SIG-M5 treated with dmso at 0.1 percent for 504 hours (cell line): ENCODE data around the gene STAT5B.
A peak's percentile ranks its signal among the peaks of the same experiment; 100 is the strongest.
"Not testable (repeated sequence)": the region's sequence is repeated elsewhere in the genome, so short reads cannot be mapped to it uniquely, and the experiment has no call there.

Experiments used
- DNase-seq: peaks from one replicate; lab custom pipeline; 2025; ENCODE audit not compliant: unreplicated experiment; lab: John Stamatoyannopoulos, UW

STAT5B gene

DNA sequence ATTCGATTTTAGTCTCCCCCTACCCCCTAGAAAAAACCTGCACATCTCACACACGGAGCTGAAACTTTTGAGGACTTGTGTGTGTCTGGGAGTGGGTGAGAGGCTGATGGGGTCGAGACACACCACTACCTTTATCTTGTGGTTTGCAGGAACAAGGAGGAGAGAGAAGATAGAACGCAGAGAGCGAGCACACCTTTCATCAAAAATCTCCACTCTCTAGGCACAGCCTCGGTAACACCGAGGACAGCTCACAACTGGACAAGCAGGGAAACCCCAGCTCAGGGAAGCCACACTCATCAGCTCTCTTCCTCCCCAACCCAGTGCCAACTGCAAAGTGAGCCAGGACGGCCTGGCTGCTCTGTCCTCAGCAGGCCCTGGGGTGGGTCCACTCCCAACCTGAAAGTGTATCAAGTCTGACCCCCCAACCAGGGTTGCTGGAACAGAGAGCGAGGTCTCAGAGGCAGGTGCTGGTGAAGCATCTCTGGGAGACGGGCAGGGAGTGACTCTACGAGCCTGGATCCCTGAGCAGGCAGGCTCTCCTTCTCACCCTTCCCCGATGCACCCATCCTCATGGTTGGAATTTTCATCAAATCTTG, 76.7 kb downstream of the STAT5B start:
- no peak for DNase-seq

DNA sequence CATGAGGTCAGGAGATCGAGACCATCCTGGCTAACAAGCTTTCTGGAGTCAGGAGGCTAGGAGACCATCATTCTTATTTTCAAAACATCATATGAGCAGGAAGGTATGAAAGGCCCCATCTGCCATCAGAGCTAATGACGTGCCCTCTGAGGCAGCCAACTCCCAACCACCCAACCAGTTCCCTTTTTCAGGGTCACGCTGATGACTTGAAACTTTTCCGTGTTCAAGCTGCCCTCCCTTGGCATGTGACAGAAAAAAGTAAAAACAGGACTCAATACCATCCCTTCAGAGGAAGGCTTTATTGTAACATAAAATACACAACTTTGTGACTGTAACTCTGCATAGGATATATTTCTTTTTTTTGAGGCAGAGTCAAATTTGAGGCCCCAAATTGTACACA, 77.3 kb downstream of the STAT5B start:
- DNase-seq, result peak; percentile 74

DNA sequence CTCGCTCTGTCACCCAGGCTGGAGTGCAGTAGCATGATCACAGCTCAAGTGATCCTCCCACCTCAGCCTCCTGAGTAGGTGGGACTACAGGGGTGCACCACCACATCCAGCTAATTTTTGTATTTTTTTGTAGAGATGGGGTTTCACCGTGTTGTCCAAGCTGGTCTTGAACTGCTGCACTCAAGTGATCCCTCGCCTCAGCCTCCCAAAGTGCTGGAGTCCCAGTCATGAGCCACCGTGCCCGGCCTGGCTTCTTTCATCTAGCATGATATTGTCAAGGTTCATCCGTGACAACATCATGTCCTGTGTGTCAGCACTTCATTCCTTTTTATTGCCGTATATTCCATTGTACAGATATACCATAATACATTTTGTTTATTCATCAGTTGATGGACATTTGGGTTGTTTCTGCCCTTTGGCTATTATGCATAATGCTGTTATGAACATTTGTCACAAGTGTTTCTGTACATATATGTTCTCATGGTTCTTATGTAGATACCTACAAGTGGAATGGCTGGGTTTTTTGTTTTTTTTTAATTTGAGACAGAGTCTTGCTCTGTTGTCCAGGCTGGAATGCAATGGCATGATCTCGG, 78.5 kb downstream of the STAT5B start:
- DNase-seq, result no peak

GRCh38 chr17:42193969-42194899, 82.0 kb downstream of the STAT5B start, which contains the start of gene GHDC:
TSS of gene GHDC (minus strand) at chr17:42194494. CDS start at chr17:42193581, 913 bp downstream.
- peak; percentile 89 for DNase-seq

GRCh38 chr17:42193216-42193968, 82.8 kb downstream of the STAT5B start:
- DNase-seq, result no peak

DNA sequence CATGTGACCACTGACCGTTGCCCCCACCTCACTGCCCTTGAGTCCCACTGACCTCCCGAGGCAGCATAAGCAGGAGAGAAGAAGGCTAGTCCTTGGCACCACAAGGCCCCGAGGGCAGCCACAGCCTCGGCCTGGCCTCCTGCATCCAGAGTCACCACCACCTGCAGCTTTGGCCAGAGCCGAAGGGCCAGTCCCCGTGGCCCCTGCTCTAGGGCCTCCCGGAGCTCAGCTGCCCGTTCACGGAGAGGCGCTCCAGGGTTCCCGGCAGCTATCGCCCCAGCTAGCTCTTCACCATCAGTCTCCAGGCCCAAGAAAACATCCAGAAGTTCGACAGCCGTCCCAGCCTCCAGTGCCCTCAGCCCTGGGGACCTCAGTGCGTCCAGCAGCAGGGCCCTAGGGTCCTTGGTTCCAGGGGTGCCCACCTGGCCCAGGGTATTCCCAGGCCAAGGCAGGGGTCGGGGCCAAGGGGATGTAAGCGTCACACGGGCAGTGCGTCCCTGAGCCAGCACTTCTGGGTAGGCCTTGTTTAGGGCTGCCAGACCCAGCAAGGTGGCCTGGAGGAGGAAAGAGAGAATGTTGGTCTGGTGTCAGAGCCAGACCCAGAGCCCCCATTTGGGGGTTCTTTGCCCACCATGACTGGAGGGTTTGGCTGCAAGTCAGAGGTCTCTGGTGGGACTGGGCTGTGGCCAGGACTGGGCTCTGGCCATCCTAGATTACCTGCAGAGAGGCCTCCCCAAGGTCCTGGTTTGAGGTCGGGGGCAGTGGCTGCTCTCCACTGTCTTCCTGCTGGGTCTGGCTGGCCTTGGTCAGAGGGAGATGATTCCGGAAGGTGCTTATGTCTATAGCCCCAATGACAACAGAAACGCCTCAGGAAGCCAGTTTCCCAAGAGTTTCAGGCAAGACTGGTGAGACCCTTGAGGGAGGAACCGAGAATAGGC, 83.7 kb downstream of the STAT5B start:
- no peak for DNase-seq

GRCh38 chr17:42191275-42191608, 84.9 kb downstream of the STAT5B start:
- DNase-seq, result no peak

DNA sequence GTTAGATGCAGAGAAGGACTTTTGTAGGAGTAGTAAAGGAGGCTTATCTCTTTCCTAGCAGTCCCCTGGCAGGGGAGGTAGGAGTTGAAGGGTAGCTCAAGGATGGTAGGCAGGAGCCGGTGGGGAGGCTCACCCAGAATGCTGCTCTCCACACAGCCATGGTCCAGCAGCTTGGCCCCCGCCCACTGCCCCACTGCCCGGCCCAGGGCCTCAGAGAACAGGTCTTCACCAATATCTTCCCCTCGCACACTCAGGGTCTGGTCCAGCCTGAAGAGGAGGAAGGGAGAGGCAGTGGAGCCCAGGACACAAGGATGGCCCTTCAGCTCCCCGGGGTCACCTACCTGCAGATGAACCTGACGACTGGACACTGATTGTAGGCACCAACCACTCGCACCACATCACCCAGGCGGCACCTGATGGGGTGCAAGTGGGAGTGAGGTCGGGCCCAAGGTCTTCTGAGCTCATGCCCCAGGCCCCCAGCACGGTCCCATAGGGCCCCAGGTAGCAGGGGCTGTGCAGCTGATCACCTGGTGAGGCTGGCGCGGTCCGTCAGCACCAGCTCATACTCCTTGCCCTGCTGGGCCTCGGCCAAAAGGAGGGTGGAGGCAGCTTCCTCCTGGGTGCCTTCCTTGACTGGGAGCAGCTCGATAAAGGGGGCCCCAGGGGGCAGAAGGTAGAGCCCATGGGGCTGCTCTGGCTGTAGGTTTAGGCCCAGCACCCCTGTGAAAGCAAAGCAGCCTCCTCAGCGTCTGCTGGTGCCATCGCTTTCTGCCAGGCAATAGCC, 85.5 kb downstream of the STAT5B start:
- DNase-seq, result no peak

- DNase-seq, result no peak
Measured at GRCh38 chr17:42189651-42189965, 86.6 kb downstream of the STAT5B start.

DNA sequence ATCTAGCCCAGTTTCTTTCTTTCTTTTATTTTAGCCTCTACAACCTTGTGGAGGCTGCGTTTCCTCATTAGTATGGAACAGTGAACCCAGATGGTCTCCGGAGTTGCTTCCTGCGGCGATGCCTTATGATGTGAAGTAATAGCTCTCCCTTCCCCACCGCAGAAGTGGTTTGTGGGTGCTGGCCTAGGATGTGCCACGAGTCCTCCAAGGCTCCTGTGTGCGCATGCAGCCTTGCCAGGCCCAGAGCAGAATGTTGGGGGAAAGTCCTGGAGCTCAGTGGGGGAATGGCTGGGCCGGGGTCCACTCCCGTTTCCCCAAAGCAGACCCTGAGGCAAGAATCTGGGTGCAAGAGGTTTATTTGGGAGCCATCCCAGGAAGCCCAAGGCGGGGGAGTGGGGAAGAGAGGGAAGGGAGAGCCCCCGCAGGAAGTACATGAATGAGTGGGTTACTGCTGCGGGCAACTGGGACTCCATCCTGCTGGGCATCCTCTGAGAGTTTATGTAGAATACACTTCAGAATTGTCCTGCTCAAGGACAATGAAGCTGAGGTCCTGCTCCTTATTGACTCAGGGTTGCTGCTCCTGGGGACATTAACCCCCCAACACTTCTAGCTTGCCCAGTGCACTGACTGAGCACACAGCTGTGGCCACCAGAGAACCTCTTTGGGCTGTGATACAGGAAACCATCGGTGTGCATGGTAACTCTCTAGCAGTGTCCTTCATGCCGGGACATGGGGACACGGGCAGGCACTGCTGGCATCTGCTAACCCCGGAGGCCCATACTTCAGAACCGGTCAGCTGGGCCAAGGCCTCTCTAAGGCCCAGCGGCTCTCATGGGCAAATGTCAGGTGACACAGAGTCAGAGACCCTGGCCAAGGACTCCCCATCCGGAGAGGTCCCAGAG, 87.2 kb downstream of the STAT5B start:
- DNase-seq, result peak; percentile 98

DNA sequence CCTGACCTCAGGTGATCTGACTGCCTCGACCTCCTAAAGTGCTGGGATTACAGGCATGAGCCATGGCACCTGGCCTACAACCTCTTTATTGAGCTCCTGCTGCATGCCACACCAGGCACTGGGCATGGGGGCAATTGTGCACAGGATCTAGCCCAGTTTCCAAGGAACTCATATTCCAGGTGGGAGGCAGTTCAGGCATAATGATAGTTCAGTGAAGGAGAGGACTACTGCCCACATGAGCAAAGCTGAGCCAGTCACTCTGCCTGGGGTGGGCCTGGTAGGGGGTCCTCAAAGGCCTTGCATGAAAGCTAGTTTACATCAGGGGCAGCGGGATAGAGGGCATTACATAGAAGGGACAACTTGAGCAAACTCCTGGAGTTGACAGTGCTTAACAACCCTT, 88.4 kb downstream of the STAT5B start:
- DNase-seq, result no peak

DNA sequence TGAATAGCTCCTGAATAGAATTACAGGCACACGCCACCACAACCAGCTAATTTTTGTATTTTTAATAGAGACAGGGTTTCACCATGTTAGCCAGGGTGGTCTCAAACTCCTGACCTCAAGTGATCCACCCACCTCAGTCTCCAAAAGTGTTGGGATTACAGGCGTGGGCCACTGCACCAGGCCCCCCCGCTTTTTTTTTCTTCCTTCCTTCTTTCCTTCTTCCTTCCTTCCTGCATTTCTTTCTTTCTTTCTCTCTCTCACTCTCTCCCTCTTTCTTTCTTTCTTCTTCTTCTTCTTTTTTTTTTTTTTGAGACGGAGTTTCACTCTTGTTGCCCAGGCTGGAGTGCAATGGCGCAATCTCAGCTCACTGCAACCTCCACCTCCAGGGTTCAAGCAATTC, 90.0 kb downstream of the STAT5B start:
- DNase-seq, result not testable (repeated sequence)

DNA sequence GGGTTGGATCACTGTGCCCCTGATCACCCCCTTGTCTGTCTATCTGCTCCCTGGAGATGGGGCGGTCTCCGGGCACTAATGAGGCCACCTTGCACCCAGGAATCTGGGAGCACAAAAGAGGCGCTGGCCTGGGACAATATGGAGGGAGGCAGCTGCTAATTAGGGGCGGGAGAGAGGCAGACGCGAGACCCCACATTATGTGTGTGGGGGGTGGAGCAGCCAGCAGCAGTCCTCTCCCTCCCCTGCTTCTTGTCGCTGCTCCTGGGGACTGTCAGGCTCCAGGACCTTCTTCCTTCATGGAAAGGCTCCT, 90.6 kb downstream of the STAT5B start:
- no peak for DNase-seq

DNA sequence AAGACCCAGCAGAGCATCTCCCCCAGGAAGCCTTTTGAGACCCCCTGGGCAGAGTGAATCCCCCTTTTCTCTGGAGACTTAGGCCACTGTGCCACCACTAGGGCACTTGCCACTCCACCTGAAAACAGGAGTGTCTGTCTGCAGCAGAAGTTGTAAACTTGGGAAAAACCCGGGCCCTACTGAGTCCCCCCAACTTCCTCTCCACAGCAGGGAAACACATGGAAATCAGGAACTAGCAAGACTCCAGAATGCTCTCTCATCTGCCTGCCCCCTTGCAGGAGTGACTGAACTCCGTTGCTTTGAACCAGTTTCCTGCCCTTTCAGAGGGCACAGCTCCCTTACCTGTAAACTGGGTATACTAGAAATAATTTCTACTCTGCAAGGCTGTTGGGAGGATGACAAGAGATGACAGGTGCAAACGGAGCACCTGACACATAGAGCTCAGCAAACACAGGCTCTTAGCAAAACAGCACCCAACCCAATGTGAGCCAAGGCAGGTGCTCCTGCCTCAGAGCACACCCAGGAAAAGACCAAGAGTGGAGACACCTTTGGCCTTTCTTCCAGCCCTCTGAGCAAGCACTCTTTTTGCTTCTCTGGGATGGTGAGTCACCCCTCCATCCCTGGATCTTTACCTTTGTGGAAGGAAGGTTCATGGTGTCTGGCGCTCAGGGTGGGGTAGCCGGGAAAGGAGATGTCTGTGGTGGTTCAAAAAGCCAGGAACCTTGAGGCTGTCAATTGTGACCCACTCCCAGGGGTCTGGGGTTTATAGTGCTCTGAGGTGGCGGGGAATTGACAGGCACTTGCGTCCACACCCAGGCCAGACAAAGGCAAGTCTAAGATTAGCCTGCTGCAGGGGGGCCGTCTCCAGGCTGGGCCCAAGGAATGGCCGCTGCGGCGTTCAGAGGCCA, 91.2 kb downstream of the STAT5B start, which contains the start of gene HCRT:
Gene HCRT (minus strand): TSS at position 740 of the 908 bp plus-strand sequence. CDS start 87 bp downstream, at position 653.
- no peak for DNase-seq

DNA sequence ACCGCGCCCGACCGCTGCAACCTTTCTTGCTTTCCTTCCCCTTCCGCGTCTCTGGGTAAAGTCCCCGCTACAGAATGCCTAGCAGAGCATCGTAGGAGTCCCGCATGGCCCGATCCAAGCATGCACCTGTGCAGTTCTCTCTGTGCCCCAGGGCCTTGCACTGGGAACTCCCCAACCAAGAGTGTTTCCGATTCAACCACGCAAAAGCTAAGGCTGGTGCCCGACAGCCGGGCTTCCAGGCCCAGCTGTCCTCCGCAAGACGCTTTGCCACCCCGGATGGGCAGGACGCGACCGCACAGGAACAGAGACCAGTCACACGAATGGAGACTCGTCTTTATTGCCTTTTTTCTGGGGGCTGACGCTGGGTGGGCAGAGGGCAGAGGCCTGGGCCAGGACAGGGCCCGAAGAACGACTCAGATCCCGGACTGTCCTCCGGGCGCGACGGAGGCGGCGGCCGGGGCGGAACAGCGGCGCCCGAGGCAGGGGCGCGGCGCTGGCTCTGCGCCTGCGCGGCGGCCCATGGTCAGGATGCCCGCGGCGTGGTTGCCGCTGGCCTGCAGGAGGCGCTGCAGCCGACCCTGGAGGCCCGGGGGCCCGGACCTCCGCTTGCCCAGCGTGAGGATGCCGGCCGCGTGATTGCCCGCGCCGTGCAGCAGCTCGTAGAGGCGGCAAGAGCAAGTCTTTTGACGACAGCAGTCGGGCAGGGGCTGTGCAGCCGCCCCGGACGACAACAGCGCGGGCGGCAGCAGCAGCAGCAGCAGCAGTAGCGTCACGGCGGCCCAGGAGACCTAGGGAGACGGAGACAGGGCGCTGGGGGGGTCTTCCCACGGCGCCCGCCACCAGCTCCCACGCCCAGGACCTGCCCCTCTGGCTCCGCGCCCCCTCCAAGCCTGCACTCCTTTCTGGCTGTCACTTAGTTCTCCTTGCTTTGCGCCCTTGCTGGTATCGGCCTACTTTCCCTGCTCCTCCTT, 92.2 kb downstream of the STAT5B start:
- peak; percentile 34 for DNase-seq

GRCh38 chr17:42182927-42183734, 93.1 kb downstream of the STAT5B start:
- DNase-seq, result no peak
